K562 (cell line): ENCODE results near the gene TRIM25. TPM values are rescaled to one million over a fixed set of nuclear protein-coding genes. Genes with fewer than 3 reads are reported as not detected.

Source experiments
- BACH1 ChIP-seq: fragments of 200-800 bp; sonication (Bioruptor generic); IDR thresholded peaks from 2 replicates; pipeline ENCODE4 v1.6.1; 2016; ENCODE audit warnings: missing genetic modification characterization, missing compliant biosample characterization
- CSDE1 ChIP-seq, 2 experiments: fragments of 450-650 bp; IDR thresholded peaks; 2 replicates each; pipeline ENCODE4 v1.6.1; 2016; ENCODE audit warnings: mild to moderate bottlenecking in 1 of 2
- FOXK2 ChIP-seq, 2 experiments: fragments of 450-650 bp; IDR thresholded peaks in 1 of 2; conservative IDR thresholded peaks in 1 of 2; 2 replicates each; pipeline ENCODE4 v1.6.1; 2016; ENCODE audit warnings: low read depth in 2 of 2, mild to moderate bottlenecking in 1 of 2
- FUS ChIP-seq: fragments of 200-400 bp; formaldehyde crosslinking; optimal IDR thresholded peaks from 2 replicates; pipeline ENCODE3; 2017; ENCODE audit warnings: low read depth, low read length
- KHSRP ChIP-seq: fragments of 450-650 bp; IDR thresholded peaks from 2 replicates; pipeline ENCODE4 v1.6.1; 2017
- LARP7 ChIP-seq: fragments of 450-650 bp; IDR thresholded peaks from 2 replicates; pipeline ENCODE4 v1.6.1; 2016
- MCM7 ChIP-seq, 2 experiments: fragments of 450-650 bp; IDR thresholded peaks; 2 replicates each; pipeline ENCODE4 v1.6.1; 2016 to 2018
- MLX ChIP-seq, 2 experiments: fragments of 450-650 bp in 1 of 2; sonication (generic) in 1 of 2; formaldehyde crosslinking; conservative IDR thresholded peaks; 2 replicates each; pipeline versions ENCODE4 v1.4.0 to v1.8.1; 2020 to 2022; ENCODE audit warnings: mild to moderate bottlenecking in 1 of 2, missing genetic modification reagents in 1 of 2
- NKRF ChIP-seq: fragments of 450-650 bp; IDR thresholded peaks from 2 replicates; pipeline ENCODE4 v1.6.1; 2016; ENCODE audit warnings: borderline replicate concordance
- SMARCA5 ChIP-seq: fragments of 450-650 bp; IDR thresholded peaks from 2 replicates; pipeline ENCODE4 v1.6.1; 2016
- SMC3 ChIP-seq: conservative IDR thresholded peaks from 2 replicates; pipeline ENCODE4 v1.6.1; 2011; ENCODE audit warnings: low read depth, low read length, improper control_type of control experiment; ENCODE audit not compliant: insufficient read depth
- SRSF7 ChIP-seq: fragments of 200-400 bp; formaldehyde crosslinking; optimal IDR thresholded peaks from 2 replicates; pipeline ENCODE3; 2017; ENCODE audit warnings: mild to moderate bottlenecking, low read depth, low read length
- XRCC3 ChIP-seq: fragments of 450-650 bp; IDR thresholded peaks from 2 replicates; pipeline ENCODE4 v1.6.1; 2017; ENCODE audit warnings: mild to moderate bottlenecking, moderate library complexity
- ZFP1 ChIP-seq: fragments of 450-650 bp; formaldehyde crosslinking; IDR thresholded peaks from 2 replicates; pipeline ENCODE4 v1.4.0; 2020; ENCODE audit warnings: mild to moderate bottlenecking, mixed read lengths
- ZNF134 ChIP-seq: fragments of 250-450 bp; sonication (Bioruptor Pico); conservative IDR thresholded peaks from 2 replicates; pipeline ENCODE4 v1.4.0; 2020
- ZNF398 ChIP-seq: fragments of 250-450 bp; sonication (Bioruptor Pico); IDR thresholded peaks from 2 replicates; pipeline ENCODE4 v1.8.0; 2021; ENCODE audit warnings: moderate library complexity, mild to moderate bottlenecking, inconsistent platforms
- ZNF436 ChIP-seq: fragments of 250-450, 450-650 bp; sonication (Bioruptor Pico); formaldehyde crosslinking; IDR thresholded peaks from 2 replicates; pipeline ENCODE4 v1.7.0; 2020; ENCODE audit warnings: mild to moderate bottlenecking
- polyA plus RNA-seq, 8 experiments: library from polyadenylated mRNA; depleted of rRNA in 4 of 8; stranded (reverse) in 5 of 8; unstranded in 3 of 8; fragments of >200 nt; fragmentation: Nextera tagmentation in 2 of 8; fragmentation: Illumina TruSeq in 1 of 8; extraction: Ambion mirVana in 2 of 8; extraction: Trizol in 1 of 8; gene quantifications; 2 replicates each; pipeline versions ENCODE4 v1.2.1 to v1.2.3, GENCODE V29; 2011 to 2014; ENCODE audit warnings: inconsistent platforms in 1 of 8, missing spikeins in 1 of 8
- total RNA-seq, 7 experiments: library from RNA; depleted of rRNA in 6 of 7; stranded (reverse); fragments of >200 nt in 6 of 7; fragmentation: Illumina TruSeq in 2 of 7; extraction: Trizol in 2 of 7; gene quantifications; 2 replicates each; pipeline versions ENCODE4 v1.2.1 to v1.2.3, GENCODE V29; 2011 to 2021; ENCODE audit warnings: low replicate concordance in 1 of 7
- TF ChIP-seq, protein P1 (sequence below): IDR thresholded peaks from 2 replicates; pipeline ENCODE4 v1.6.1; 2011; ENCODE audit warnings: borderline replicate concordance, low read depth, mild to moderate bottlenecking, moderate library complexity, low read length; ENCODE audit not compliant: insufficient read depth, poor library complexity, severe bottlenecking

The TRIM25 gene
- total and polyA plus RNA-seq, 9 of the 15 experiments (the other 6 are each of a cell fraction or from before 2014, with no cell fraction given) = 5.9 to 49.5 (median 24.5) TPM

DNA sequence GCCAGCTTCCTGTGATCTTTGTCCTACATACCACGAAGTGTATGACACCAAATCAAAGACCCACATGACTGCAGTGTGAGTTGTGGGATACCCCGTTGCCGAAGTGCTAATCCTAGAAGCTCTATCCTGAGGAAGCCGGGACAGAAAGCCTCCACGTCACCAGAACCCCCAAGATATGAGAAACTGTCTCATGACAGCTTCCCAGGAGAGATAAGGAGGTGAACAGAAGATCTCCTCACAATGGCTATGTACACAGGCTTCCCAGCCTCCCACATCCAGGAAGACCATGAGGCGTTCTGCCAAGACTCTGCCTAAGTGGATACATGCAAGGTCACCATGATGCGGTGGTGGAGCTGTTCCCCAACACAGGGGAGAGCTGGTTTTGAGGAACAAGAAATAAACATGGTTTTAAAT is 37.1 kb downstream of the TRIM25 start (continued):
- TF ChIP-seq NKRF = no peak
- no peak for TF ChIP-seq LARP7
- 0 out of 2 replicates have a peak, but pooled peaks have one; percentile 34 for TF ChIP-seq ZNF134 (CRISPR knock-in tag)
- no peak for TF ChIP-seq ZNF398 (CRISPR knock-in tag)
- TF ChIP-seq KHSRP = no peak
- TF ChIP-seq FUS = no peak
- no peak for TF ChIP-seq MLX (CRISPR knock-in tag; conservative IDR thresholded peaks at IDR 0.05)
- no peak for TF ChIP-seq ZFP1 (CRISPR knock-in tag)
- TF ChIP-seq SMARCA5 = no peak
- no peak for TF ChIP-seq BACH1 (tag)
- TF ChIP-seq FOXK2 (conservative IDR thresholded peaks at IDR 0.05 in 1 of 2, IDR thresholded peaks at IDR 0.05 in 1 of 2; ENCODE audit: low read depth in 2 of 2) = peak; percentile 85 to 89
- no peak for TF ChIP-seq ZNF436
- TF ChIP-seq SRSF7 = no peak
- TF ChIP-seq SMC3 = no peak
- TF ChIP-seq XRCC3 = no peak
- TF ChIP-seq MCM7 (IDR thresholded peaks at IDR 0.05) = no peak
- TF ChIP-seq CSDE1 (IDR thresholded peaks at IDR 0.05) = no peak
- TF ChIP-seq, protein P1, sequence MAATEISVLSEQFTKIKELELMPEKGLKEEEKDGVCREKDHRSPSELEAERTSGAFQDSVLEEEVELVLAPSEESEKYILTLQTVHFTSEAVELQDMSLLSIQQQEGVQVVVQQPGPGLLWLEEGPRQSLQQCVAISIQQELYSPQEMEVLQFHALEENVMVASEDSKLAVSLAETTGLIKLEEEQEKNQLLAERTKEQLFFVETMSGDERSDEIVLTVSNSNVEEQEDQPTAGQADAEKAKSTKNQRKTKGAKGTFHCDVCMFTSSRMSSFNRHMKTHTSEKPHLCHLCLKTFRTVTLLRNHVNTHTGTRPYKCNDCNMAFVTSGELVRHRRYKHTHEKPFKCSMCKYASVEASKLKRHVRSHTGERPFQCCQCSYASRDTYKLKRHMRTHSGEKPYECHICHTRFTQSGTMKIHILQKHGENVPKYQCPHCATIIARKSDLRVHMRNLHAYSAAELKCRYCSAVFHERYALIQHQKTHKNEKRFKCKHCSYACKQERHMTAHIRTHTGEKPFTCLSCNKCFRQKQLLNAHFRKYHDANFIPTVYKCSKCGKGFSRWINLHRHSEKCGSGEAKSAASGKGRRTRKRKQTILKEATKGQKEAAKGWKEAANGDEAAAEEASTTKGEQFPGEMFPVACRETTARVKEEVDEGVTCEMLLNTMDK = no peak
